ENCODE measurements around the gene GIPR. TPM values are rescaled to one million over a fixed set of nuclear protein-coding genes. Genes with fewer than 3 reads are reported as not detected.
A peak's percentile ranks its signal among the peaks of the same experiment; 100 is the strongest.

GIPR gene
- total RNA-seq, 4 donors from 2014 or later: not detected

DNA sequence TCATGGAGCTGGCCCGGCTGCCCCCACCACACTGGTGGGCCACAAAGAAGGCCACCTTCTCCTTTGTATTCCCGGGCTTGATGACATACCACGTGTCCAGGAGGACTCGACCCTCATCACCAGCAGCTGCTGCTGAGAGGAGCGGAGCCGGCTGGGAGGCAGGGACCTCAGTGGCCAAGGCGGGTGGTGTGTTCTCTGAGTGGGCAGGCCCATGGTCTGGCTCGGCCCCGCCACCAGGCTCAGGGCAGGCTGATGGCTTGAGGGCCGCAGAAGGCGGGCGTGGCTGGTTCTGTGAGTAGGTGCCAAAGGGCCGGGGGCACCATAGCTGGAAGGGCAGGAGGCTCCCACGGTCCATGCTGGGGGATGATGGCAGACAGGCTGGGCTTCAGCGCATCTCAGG is 45.1 kb downstream of the GIPR start:
- DNase-seq (ENCODE audit: extremely low spot score): no peak
- Histone ChIP-seq H3K36me3 (peaks cover 22 to 27% (median 24%) of the 10 kb centered on the region in 4 donors), H3K27ac (replicated peaks in 1 of 4) (no peak overlapping the region), H3K9me3 (no peaks in the 10 kb centered on the region), H3K4me3 (no peak overlapping the region), H3K27me3 (no peaks in the 10 kb centered on the region), H3K4me1 (peaks cover 3 to 26% (median 22%) of the 10 kb centered on the region in 4 donors)
- TF ChIP-seq POLR2AphosphoS5 (IDR thresholded peaks at IDR 0.05) (no peak), EP300 (IDR thresholded peaks at IDR 0.05) (no peak), POLR2A (IDR thresholded peaks at IDR 0.05; ENCODE audit: low read depth) (no peak)
- TF ChIP-seq, protein P1, sequence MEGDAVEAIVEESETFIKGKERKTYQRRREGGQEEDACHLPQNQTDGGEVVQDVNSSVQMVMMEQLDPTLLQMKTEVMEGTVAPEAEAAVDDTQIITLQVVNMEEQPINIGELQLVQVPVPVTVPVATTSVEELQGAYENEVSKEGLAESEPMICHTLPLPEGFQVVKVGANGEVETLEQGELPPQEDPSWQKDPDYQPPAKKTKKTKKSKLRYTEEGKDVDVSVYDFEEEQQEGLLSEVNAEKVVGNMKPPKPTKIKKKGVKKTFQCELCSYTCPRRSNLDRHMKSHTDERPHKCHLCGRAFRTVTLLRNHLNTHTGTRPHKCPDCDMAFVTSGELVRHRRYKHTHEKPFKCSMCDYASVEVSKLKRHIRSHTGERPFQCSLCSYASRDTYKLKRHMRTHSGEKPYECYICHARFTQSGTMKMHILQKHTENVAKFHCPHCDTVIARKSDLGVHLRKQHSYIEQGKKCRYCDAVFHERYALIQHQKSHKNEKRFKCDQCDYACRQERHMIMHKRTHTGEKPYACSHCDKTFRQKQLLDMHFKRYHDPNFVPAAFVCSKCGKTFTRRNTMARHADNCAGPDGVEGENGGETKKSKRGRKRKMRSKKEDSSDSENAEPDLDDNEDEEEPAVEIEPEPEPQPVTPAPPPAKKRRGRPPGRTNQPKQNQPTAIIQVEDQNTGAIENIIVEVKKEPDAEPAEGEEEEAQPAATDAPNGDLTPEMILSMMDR (IDR thresholded peaks at IDR 0.05): no peak
- WGBS: 87% methylated on average over 4 of the region's 15 CpGs
- intact Hi-C loops (cut with DNase I): no loop called here

DNA sequence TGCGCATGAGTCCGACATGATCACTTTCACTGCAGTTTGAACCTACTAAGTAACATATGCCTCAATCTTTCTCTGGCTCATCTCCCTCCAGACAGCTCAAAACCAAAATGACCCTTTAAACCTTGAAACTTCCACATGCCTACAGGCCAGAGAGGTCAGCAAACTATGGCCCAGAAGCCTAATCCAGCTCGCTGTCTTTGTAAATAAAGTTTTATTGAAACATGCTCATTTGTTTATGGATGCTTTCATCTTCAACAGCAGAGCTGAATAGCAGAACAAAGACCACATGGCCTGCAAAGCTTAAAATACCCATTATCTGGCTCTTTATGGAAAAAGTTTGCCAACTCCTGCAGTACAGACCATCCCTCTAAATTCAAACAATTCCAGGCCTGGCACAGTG is 47.1 kb downstream of the GIPR start:
- no peak for DNase-seq (ENCODE audit: extremely low spot score)

DNA sequence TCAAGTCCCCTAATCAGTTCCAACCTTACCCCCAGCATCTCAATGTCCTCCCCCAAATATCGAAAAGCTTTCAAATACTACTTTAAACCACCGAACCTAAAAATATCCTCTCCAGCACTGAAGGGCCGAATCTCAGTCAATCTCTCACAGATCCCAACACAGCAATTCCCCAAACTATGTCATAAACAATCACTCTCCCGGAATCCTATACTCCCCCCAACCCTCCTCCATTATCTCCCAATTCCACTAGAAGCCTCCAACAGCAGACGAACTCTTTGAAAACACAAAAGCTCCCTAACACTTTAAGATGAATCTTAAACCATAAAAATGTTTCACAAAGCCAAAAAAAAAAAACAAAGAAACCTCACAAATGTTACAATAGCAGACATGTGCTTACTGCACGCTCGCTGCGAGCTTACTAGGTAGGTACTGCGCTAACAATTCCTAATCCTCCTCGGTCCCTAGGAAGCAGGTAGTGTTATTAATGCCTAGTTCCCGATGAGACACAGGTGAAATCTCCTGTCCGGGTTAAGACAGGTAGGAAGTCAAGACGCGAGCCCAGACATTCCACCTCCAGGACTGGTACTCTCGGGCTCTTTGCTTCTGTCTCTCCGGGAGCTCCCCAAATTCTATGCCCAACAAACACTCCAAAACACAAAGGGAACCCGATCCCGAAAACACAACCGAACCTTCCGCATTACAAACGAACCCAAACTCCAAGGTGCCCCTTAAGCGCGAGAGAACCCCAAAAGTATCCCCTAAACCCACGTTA is 48.5 kb downstream of the GIPR start:
- no peaks in the 10 kb centered on the region for H3K9me3 ChIP-seq
- peak overlapping the region; percentile 55 to 81 (median 70) for H3K4me3 ChIP-seq
- H3K27ac ChIP-seq (replicated peaks in 1 of 4): peak overlapping the region; percentile 89 to 95 (median 92)
- H3K27me3 ChIP-seq: no peaks in the 10 kb centered on the region
- H3K4me1 ChIP-seq: peaks cover 7 to 25% (median 20%) of the 10 kb centered on the region in 4 donors
- 2% methylated on average over 24 of the region's 24 CpGs for WGBS
- DNase-seq (ENCODE audit: extremely low spot score): no peak
- intact Hi-C loops (cut with DNase I): no loop called here
- TF ChIP-seq POLR2A (IDR thresholded peaks at IDR 0.05; ENCODE audit: low read depth) (no peak), EP300 (IDR thresholded peaks at IDR 0.05) (no peak), POLR2AphosphoS5 (IDR thresholded peaks at IDR 0.05) (no peak)
- TF ChIP-seq, protein P1 (IDR thresholded peaks at IDR 0.05): no peak
- peaks cover 16 to 32% (median 22%) of the 10 kb centered on the region in 4 donors for H3K36me3 ChIP-seq

More for the DNA sequence above, 47.1 kb downstream of the GIPR start:
- Histone ChIP-seq H3K9me3 (no peaks in the 10 kb centered on the region), H3K4me1 (peaks cover 7 to 32% (median 26%) of the 10 kb centered on the region in 4 donors), H3K36me3 (peaks cover 22 to 35% (median 26%) of the 10 kb centered on the region in 4 donors), H3K4me3 (no peak overlapping the region), H3K27me3 (no peaks in the 10 kb centered on the region), H3K27ac (replicated peaks in 1 of 4) (no peak overlapping the region)
- TF ChIP-seq EP300 (IDR thresholded peaks at IDR 0.05) (no peak), POLR2AphosphoS5 (IDR thresholded peaks at IDR 0.05) (no peak), POLR2A (IDR thresholded peaks at IDR 0.05; ENCODE audit: low read depth) (no peak)
- TF ChIP-seq, protein P1 (IDR thresholded peaks at IDR 0.05): no peak
- 94% methylated on average over 3 of the region's 3 CpGs for WGBS
- intact Hi-C loops (cut with DNase I): no loop called here

DNA sequence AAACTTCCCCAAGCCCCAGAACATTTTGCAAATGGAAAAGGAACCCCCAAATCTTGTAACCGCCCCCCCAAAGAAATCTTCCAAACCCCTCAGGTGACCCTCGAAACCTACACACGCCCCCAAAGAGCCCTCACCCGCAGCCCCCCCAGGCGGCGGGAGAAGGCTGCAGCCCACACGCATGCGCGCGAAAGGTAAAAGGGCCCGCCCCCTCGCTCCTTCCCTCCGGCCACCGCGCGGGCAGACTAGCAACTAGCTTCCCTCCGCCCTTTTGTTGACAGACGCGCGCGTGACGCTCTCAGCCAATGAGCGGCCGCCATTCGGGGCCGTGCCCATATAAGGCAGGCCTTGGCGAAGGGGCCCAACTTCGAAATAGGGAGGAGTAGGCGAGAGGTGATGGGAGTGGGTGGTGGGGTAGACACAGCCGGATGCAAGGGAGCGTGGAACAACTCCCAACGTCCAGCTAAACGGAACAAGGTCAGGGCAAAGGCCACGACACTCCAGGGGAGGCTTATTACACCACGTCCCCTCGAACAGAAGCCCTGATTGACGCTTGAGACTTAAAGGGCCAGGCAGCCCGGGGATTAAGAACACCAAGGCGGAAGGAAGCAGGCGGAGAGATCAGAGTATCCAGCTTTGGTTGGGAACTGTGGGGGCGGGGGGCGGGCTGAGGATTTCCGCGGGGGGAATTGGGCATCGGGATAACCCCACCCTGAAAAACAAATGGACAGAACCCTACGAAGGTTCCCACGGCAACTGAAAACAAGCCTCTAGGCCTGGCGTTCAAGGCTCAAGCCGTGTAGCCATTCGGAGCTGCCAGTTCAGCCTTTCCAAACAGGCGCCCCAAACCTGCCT is 49.3 kb downstream of the GIPR start:
- Histone ChIP-seq H3K27me3 (no peaks in the 10 kb centered on the region), H3K4me1 (peaks cover 7 to 30% (median 24%) of the 10 kb centered on the region in 4 donors), H3K9me3 (no peaks in the 10 kb centered on the region), H3K27ac (replicated peaks in 1 of 4) (peak overlapping the region; percentile 89 to 95 (median 92)), H3K36me3 (peaks cover 8 to 25% (median 17%) of the 10 kb centered on the region in 4 donors), H3K4me3 (peak overlapping the region; percentile 55 to 81 (median 70))
- 0% methylated on average over 40 of the region's 51 CpGs for WGBS
- intact Hi-C loops (cut with DNase I): no loop called here
- DNase-seq (ENCODE audit: extremely low spot score): peak; percentile 100
- TF ChIP-seq POLR2A (IDR thresholded peaks at IDR 0.05; ENCODE audit: low read depth): peak; percentile 44
- TF ChIP-seq, protein P1 (IDR thresholded peaks at IDR 0.05): peak in 2 of 3 experiments; percentile 14 to 38
- peak; percentile 92 to 99 for TF ChIP-seq POLR2AphosphoS5 (IDR thresholded peaks at IDR 0.05)
- no peak for TF ChIP-seq EP300 (IDR thresholded peaks at IDR 0.05)

Data from esophagus muscularis mucosa (tissue), 4 donors.